GM12873 (cell line): ENCODE results near the gene ACTL8.

Source experiments
- TF ChIP-seq, protein P1 (sequence below): IDR thresholded peaks from 2 replicates; pipeline ENCODE4 v1.5.1; 2012; ENCODE audit warnings: low read depth, mild to moderate bottlenecking, moderate library complexity, low read length, control low read depth; ENCODE audit not compliant: insufficient read depth; ENCODE audit errors: missing control alignments

Gene ACTL8

DNA sequence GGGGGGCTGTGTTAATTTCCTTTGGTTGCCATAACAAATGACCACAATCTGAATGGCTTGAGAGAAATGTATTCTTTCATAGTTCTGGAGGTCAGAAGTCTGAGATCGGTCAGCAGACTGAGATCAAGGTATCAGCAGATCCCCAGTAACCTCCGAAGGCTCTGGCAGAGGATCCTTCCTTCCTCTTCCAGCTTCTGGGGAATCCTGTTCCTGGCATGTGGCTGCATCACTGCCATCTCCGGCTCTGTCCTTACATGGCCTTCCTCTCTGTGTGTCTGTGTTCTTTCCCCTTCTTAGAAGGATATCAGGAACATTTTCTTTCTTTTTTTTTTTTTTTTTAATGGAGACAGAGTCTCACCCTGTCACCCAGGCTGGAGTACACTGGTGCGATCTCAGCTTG lies 25.8 kb downstream of the ACTL8 start:
- TF ChIP-seq, protein P1, sequence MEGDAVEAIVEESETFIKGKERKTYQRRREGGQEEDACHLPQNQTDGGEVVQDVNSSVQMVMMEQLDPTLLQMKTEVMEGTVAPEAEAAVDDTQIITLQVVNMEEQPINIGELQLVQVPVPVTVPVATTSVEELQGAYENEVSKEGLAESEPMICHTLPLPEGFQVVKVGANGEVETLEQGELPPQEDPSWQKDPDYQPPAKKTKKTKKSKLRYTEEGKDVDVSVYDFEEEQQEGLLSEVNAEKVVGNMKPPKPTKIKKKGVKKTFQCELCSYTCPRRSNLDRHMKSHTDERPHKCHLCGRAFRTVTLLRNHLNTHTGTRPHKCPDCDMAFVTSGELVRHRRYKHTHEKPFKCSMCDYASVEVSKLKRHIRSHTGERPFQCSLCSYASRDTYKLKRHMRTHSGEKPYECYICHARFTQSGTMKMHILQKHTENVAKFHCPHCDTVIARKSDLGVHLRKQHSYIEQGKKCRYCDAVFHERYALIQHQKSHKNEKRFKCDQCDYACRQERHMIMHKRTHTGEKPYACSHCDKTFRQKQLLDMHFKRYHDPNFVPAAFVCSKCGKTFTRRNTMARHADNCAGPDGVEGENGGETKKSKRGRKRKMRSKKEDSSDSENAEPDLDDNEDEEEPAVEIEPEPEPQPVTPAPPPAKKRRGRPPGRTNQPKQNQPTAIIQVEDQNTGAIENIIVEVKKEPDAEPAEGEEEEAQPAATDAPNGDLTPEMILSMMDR: no peak

DNA sequence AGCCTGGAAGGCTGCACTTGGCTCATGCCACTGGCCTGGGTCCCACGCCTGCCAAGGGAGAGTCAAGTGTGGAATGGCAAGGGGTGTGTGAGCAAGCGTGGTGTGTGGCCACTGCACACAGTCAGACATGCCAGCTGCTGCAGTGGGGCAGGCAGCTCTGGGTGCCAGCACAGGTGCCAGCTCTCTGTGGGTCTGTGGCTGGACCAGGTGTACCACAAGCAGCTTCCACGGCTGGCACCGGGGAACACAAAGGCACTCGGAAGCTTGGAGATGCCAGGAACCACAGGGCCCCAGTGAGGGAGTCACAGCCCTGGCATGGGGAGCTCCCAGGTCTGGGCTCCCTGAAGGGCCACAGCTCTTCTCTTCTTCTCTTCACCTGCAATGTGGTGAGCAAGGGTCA lies 34.8 kb downstream of the ACTL8 start:
- TF ChIP-seq, protein P1: no peak

DNA sequence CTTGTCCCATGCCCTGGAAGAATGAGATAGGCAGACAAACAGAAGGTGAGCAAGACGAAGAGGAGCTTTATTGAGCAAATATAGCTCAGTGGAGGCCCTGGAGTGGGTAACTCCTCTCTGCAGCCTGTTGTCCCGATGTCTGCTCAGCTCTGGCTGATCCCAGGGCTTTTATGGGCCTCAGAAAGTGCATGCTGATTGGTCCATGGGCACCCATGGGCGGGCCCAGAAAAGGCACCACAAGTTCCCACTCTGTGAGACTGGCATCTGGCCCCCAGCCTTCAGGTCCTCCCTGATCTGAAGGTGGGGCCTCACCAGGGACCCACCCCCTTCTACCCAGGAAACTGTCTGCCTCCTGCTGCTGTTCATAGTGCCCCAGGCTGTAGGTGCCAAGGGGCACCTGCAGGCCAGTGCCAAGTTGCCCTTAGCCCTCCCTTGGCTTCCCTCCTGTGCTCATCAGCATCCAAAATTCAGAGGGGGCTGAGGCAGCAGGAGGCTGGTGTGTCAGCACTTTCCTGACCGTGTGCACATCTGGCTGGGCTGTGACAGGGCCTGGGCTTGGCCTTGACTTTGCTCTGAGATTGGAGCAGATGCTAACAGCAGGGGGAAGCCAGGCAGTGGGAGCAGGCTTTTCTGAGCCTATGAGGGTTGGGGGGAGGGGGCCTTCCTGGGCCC lies 35.4 kb downstream of the ACTL8 start:
- TF ChIP-seq, protein P1: no peak

DNA sequence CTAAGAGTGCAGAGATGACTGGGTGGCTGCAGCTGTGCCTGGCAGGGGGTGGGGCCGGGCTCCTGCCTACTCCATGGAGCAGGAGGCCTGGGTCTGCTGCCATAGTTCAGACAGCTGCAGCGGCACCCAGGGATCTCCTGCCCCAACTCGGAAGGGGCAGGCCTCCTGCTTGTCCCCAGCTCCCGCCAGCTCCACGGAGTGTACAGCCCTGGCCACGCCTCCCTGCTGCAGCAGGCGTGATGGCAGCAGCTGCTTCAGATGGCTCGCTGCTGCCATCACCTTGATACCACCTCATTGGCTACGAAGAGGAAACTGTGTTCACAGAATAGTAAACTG lies 35.9 kb downstream of the ACTL8 start:
- TF ChIP-seq, protein P1: no peak

DNA sequence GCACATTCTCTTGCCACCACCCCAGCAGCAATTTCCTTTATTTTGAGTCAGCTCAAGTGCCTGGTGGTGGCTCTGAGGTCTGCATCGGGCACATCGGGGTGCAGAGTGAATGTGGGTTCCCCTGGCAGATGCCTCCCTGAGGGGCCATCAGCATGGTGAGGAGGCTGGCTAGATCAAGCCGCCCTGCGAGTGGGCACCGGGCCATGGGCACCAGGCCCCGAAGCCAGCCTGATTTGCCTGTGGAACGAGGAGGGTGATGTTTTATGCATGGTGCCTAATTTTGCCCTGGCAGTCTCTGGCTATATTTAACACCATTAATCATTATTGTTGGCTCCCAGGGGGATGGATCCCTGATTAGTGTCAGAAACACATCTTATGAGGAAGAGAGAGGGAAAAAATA lies 36.3 kb downstream of the ACTL8 start:
- TF ChIP-seq, protein P1: no peak

DNA sequence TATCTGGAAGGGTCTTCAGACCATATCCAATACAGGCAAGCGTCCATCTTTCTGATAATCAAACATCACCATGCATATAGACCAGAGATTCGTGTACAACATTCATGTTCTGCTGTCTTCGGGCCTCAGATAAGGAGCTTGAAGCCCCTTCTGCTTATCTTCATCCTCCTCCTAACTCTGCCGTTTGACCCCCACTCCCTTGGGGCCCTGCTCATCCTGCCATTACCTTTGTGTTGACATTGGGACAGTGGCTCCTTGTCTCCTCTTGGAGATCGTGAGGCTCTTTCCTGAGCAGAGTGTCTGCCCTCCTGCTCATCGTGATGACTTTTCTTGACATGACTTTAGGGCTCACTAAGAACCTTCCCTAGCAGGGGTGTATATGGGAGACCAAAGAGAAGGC lies 37.3 kb downstream of the ACTL8 start:
- TF ChIP-seq, protein P1: no peak

DNA sequence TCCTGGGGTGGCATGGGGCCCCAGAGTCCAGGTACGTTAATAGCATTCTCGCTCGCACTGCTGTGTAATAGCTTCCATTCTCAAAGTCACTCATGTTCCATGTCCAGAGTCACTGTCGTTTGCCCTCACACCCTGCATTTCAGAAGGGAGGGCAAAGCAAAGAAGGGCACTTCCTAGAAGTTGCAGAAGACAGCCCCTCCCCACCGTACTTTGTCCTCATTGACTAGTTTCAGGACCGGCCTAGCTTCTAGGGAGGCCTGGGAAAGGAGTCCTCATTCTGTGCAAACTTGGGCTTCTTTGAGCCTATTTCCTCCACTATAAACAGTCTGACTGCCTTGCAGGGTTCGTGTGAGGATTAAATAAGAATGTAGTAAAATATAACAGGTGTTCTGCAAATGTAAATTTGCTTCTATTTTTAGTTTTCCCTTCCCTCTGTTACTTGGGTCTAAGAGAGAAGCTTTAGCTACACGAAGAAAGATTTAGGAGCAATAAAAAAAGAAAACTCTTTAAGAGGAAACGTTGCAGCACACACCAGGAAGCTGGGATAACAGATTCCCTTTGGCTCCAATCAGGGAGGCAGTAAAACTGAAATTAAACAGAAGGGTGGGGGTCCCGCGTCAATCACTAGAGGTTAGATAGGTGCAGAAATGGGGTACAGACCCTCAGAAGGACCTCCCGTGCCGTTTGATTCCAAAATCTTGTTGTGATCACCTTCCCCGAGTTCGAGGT lies 40.1 kb downstream of the ACTL8 start:
- TF ChIP-seq, protein P1: no peak
